ENCODE data around the gene OXTR.

GRCh38 chr3:8816106-8816505, 46.7 kb upstream of the OXTR start:
- no peak for TF ChIP-seq CTCF (conservative IDR thresholded peaks at IDR 0.05; ENCODE audit: low read depth, low read length)
- TF ChIP-seq EZH2 (IDR thresholded peaks at IDR 0.05; ENCODE audit: low read length, unreplicated experiment), result no peak
- TF ChIP-seq EZH2phosphoT487 (IDR thresholded peaks at IDR 0.05; ENCODE audit: borderline replicate concordance, low read length), result no peak

All from PC-3 (cell line).